GM04503 (cell line): ENCODE results near the gene A2M.

ENCODE experiments used
- DNase-seq: peaks from one replicate; pipeline ENCODE4 v3.0.0-alpha.2; 2012; ENCODE audit warnings: low read depth

A2M gene

DNA sequence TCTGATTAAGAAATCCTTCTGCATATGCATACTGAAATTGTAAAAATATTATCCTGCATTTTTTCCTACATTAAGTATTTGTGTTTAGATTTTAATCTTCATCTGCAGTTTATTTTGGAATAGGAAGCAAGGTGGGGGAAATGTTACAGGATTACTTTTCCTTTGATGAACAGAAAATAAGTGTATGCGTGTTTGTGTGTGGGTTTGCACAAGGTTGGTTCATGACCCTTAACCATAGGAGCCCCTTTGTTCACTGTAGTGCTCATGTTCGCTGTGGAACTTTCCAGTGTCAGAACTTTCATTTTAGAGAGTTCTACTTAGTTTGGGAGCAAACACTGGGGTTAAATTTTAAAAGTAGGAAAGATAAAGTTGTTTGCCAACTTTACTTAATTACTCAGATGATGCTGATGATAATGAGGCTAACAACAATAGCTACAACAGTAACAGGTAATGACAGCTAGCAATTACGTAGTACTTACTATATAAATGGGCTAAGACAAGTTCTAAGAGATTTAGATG, 6.4 kb upstream of the A2M start:
- DNase-seq: no peak

GRCh38 chr12:9120487-9121184, 4.9 kb upstream of the A2M start:
- no peak for DNase-seq

- DNase-seq: no peak
Observed at GRCh38 chr12:9118158-9118557, 2.4 kb upstream of the A2M start.

- no peak for DNase-seq
Observed at GRCh38 chr12:9114946-9115345, 773 bp downstream of the A2M start.

GRCh38 chr12:9113987-9114309, 1.8 kb downstream of the A2M start:
- DNase-seq: no peak

DNA sequence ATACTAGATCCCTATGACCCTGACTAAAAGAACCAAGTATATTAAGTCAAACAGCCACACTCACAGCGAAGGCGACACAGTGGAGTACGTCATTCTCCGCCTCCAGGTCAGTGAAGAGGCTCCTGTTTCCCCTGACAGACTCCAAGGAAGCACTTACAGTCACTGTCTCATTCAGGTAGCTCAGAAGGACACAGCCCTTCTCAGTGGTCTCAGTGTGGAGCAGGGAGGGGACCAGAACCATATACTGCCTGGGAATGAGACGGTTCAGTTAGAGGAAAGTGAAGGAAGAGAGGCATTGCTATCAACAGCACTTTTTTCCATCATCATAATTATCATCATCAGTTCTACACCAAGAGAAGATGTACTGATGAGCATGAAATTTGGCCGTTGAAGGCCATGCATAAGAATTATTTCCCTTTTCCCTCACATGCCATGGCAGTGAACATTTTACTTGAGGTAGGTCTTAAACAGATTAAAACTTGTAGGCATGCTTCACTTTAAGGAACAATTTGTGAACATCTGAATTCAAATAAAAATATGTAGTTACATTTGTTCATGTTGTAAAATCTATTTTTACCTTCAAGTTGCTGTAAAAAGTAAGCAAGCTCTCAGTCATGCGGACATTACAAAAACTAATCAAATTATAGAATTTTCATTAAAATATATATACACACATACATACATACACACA, 2.3 kb downstream of the A2M start:
- DNase-seq: no peak

- no peak for DNase-seq
Observed at GRCh38 chr12:9112076-9112853, 3.5 kb downstream of the A2M start.

- no peak for DNase-seq
Observed at GRCh38 chr12:9111525-9111924, 4.2 kb downstream of the A2M start.

- DNase-seq: no peak
Observed at GRCh38 chr12:9109737-9110491, 5.8 kb downstream of the A2M start.

- no peak for DNase-seq
Observed at GRCh38 chr12:9109213-9109522, 6.6 kb downstream of the A2M start.

GRCh38 chr12:9108504-9109212, 7.1 kb downstream of the A2M start:
- DNase-seq: no peak

- no peak for DNase-seq
Observed at GRCh38 chr12:9107542-9107873, 8.2 kb downstream of the A2M start.

DNA sequence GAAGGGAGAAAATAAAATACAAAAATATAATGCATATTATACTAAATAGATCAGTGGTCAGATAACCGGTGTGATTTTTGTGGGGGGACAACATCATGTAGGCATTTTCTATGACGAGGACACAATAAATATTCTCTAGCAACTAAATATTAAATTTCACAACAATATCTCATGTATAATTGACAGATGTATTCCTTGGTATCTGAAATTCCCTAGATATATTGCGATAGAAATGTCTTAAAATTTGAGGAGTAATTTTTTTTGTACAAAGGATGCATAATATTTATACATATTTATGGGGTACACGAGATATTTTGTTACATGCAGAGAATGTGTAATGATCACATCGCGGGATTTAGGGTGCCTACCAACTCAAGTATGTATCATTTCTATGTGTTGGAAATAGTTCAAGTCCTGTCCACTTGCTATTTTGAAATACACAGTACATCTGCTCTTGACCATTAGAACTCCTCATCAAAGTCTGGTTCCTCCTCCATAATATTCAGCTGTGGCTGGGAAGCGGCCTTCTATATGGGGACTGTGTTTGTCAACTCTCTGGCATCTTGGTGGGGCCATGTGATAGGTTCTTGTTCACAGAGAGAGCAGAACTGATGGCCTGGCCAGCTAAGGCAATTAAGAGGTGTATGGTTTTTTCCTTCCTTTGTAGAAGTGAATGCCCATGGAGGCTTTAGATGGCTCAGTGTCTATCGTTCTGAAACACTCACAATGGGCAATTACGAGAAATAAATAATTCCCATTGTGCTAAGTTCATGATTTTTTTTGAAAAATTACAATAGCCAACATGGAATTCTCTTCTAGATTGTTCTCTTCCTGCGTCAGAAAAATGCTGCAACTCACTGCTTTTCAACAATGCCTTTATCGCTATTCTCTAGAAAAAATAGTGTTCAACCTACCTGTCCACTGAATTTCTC, 8.8 kb downstream of the A2M start:
- DNase-seq: no peak

- DNase-seq: no peak
Observed at GRCh38 chr12:9106067-9106466, 9.7 kb downstream of the A2M start.

DNA sequence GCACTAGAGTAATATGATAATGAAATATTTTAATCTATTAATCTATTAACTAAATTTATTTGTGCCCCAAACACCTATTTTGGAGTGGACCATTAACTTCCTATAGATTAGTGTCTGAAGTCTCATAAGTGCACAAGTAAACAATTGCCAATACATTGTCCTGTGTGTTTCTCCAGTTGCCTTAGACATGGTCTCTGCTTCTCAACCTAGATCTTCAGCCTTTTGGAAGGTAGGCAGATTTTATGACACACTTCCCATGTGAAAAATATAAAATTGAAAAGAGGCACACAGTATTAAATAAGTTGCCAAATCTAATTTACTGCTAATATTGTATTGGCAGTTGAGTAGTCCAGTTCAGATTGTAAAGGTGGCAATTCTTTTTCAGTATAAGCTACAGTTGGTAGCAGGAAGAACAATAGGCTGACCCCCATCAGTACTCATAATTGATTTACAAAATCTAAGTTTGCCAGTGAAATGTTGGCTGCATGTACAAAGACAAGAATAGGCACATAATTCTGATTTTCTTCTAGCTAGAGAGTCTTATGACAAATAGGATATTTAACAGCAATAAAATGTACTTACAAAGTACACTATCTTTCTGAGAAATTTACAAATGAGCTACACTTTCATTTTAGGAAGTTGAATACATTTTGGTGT, 10.8 kb downstream of the A2M start:
- no peak for DNase-seq

DNA sequence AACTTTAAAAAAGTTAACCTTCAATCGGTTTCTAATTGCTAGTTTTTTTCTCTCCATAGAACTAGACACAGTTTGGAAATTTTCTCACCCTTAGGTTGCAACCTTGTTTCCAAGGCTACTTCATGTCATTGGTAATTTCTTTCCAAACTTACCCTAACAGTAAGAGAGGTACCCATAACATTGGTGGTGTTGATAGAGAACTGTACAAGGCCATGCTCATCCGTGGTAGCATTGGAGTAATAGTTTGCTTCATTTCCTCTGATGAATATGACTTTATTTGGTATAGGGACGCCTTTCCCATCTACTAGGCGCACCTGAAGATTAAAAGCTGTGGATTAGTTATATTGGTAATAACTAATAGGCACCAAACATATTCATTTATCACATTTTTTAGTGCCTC, 11.6 kb downstream of the A2M start:
- DNase-seq: no peak

DNA sequence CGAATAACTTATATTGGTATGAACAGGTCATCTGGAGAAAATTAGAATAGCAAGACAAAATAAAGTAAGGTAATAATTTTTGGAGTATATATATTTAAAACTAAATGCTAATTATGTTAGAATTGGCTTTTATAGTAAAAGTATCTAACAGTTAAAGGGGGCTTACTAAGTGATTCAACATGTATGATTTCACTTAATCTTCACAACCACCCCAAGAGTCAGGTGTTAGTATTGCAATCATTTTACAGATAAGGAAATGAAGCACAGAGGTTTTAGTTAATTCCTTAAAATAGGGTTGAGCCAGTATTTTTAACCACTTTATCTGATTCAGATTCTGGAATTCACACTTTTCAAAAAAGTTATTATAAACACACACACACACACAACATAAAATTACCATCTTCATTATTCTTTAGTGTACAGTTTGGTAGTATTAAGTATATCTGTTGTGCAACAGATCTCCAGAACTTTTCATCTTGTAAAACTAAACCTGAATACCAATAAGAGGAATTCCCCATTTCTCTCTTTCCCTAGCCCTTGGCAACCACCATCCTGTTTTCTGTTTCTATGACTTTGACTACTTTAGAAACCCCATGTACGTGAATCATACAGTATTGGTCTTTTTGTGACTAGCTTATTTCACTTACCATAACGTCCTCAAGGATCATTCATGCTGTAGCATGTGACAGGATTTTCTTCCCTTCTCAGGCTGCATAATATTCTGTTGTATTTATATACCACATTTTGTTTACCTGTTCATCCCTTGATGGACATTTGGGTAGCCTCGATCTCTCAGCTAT, 12.5 kb downstream of the A2M start:
- no peak for DNase-seq

GRCh38 chr12:9101018-9101687, 14.6 kb downstream of the A2M start:
- no peak for DNase-seq
